Ovary (tissue), 9 donors: ENCODE data around the gene ZNF768. TPM values are rescaled to one million over a fixed set of nuclear protein-coding genes. Genes with fewer than 3 reads are reported as not detected.

ENCODE experiments used
- DNase-seq, 5 donors: peaks; one replicate each; pipeline ENCODE4 v3.0.0-alpha.2; 2019 to 2020
- H3K27ac ChIP-seq, 2 donors: fragments of 200-600 bp; one replicate each; pipeline versions ENCODE4 v1.5.1 to v1.8.0; 2019 to 2022
- H3K27me3 ChIP-seq: fragments of 200-600 bp; one replicate; pipeline ENCODE4 v1.8.0; 2022
- H3K36me3 ChIP-seq: fragments of 200-600 bp; sonication (generic); one replicate; pipeline ENCODE4 v1.5.1; 2019
- H3K4me1 ChIP-seq: one replicate; pipeline ENCODE4 v1.8.1; 2013; ENCODE audit warnings: mild to moderate bottlenecking, moderate library complexity; ENCODE audit not compliant: insufficient read depth
- H3K4me3 ChIP-seq: fragments of 200-600 bp; sonication (generic); one replicate; pipeline ENCODE4 v1.5.1; 2017
- H3K9me3 ChIP-seq, 2 donors: fragments of 200-600 bp in 1 of 2; sonication (generic) in 1 of 2; one replicate each; pipeline versions ENCODE4 v1.5.1 to v1.8.1; 2013 to 2019; ENCODE audit warnings: mild to moderate bottlenecking in 1 of 2, moderate library complexity in 1 of 2
- CTCF ChIP-seq, 3 donors: fragments of 450-650 bp in 2 of 3; fragments of 200-600 bp in 1 of 3; IDR thresholded peaks; one replicate each; pipeline versions ENCODE4 v1.5.1 to v1.8.0; 2016 to 2022; ENCODE audit warnings: antibody characterized with exemption in 3 of 3, mild to moderate bottlenecking in 1 of 3
- EP300 ChIP-seq: sonication (generic); formaldehyde crosslinking; IDR thresholded peaks from one replicate; pipeline ENCODE4 v1.6.1; 2017; ENCODE audit warnings: antibody characterized with exemption
- POLR2A ChIP-seq: fragments of 450-650 bp; IDR thresholded peaks from one replicate; pipeline ENCODE4 v1.6.1; 2017; ENCODE audit warnings: antibody characterized with exemption, mild to moderate bottlenecking, moderate library complexity
- WGBS, 3 donors: extraction: QIAGEN DNeasy Blood & Tissue Kit in 1 of 3; methylation state at CpG; one replicate each; pipeline versions ENCODE4 v1.1.5 to v1.1.7; 2013 to 2017; 5-methylcytosine and 5-hydroxymethylcytosine counted together
- intact Hi-C, 4 donors: fragments of 100-400 bp; cut with DNase I; formaldehyde crosslinking; loops; one replicate each; pipeline versions ENCODE4 v1.11.0 to v1.15.1; 2022 to 2023
- polyA plus RNA-seq, 2 donors: library from polyadenylated mRNA; stranded (reverse); fragments of 200-250 nt in 1 of 2; fragments of 350-450 nt in 1 of 2; fragmentation: Illumina TruSeq in 1 of 2; extraction: RNeasy Lipid Tissue Mini Kit (QIAGEN cat#74804) in 1 of 2; gene quantifications; one replicate each; pipeline ENCODE4 v1.2.3, GENCODE V29; 2013 to 2014
- total RNA-seq, 7 donors: library from RNA; depleted of rRNA in 2 of 7; stranded (reverse); fragments of >200 nt in 2 of 7; fragmentation: NEBNext Ultra II Directional in 3 of 7; extraction: Animal tissue kit (Norgen Biotek cat#: 25700) in 3 of 7; gene quantifications; one replicate each; pipeline versions ENCODE4 v1.1.0 to v1.2.4, GENCODE V29; 2016 to 2023
- donor health status: DM: no; HTN: no; CAD: no; lungs with moderate emphysema.
- donor health status: DM: no; HTN: no; CAD: no.
- donor health status: Bipolar disorder and iron deficiency.
- donor health status: DM: yes; HTN: yes; CAD: no.
- donor health status: DM: no; HTN: no; CAD: no.
- donor health status: DM: yes; HTN: yes; CAD: no.

Gene ZNF768
- total and polyA plus RNA-seq, 9 donors: 12.4 to 43.2 (median 38.6) TPM

DNA sequence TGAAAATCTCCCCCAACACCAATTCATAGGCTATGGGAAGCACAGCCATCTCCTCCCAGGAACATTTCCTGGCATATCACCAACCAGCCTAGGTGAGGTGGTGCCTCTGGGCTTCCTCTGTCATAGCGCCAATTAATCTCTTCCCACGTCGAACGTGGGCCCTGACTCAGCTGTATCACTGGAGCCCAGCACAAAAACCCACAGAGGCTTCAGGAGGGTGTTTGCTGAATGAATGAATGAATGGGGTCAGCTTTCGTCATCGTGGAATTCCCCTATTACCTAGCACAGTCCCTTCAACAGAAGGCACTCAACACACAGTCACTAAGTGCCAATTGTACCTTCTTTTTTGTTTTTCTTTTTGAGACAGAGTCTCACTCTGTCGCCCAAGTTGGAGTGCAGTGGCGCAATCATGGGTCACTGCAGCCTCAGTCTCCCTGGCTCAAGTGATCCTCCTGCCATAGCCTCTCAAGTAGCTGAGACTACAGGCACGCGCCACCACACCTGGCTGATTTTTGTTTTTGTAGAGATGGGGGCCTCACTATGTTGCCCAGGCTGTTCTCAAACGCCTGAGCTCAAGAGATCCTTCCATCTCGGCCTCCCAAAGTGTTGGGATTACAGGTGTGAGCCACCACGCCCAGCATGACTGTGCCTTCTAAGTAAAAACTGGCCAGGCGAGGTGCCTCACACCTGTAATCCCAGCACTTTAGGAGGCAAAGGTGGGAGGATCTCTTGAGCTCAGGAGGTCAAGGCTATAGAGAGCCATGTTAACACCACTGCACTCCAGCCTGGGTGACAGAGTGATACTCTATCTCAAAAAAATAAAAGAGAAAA, 41.0 kb upstream of the ZNF768 start:
- peaks cover 8% of the 10 kb centered on the region for H3K4me1 ChIP-seq
- no peaks in the 10 kb centered on the region for H3K36me3 ChIP-seq
- WGBS, 3 donors: 82 to 89% (median 85%) methylated on average over 14 of the region's 14 CpGs
- no peak overlapping the region for H3K4me3 ChIP-seq
- no peaks in the 10 kb centered on the region for H3K27me3 ChIP-seq
- DNase-seq: no peak
- intact Hi-C loops: no loop called here
- H3K9me3 ChIP-seq: no peaks in the 10 kb centered on the region
- no peak for TF ChIP-seq EP300
- TF ChIP-seq CTCF (IDR thresholded peaks at IDR 0.05): no peak
- H3K27ac ChIP-seq: no peak overlapping the region

DNA sequence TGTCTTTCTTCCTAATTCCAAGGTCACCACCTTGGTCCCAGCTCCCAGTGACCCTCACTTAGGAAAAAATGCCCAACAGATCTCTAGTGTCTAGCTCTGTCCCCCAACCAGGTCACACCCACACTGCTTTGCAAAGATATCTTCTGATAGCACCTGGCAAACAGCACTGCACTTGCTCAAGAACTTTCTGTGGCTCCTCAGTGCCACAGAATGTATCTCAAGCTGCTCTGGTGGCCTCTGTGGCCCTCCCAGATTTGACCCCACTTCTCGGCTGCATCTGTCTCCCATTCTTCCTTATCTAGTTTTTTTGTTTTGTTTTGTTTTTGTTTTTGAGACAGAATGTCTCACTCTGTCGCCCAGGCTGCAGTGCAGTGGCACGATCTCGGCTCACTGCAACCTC, 40.2 kb upstream of the ZNF768 start:
- Histone ChIP-seq H3K9me3 (no peaks in the 10 kb centered on the region), H3K4me1 (peaks cover 5% of the 10 kb centered on the region), H3K27ac (no peak overlapping the region), H3K27me3 (no peaks in the 10 kb centered on the region), H3K4me3 (no peak overlapping the region), H3K36me3 (no peaks in the 10 kb centered on the region)
- 65 to 71% (median 68%) methylated on average over 4 of the region's 4 CpGs for WGBS, 3 donors
- intact Hi-C loops: no loop called here
- TF ChIP-seq POLR2A (no peak), EP300 (no peak), CTCF (IDR thresholded peaks at IDR 0.05) (no peak)
- DNase-seq: no peak

- intact Hi-C loops: no loop called here
- no peaks in the 10 kb centered on the region for H3K9me3 ChIP-seq
- peaks cover 5% of the 10 kb centered on the region for H3K4me1 ChIP-seq
- DNase-seq: no peak
- 40 to 42% (median 40%) methylated on average over 8 of the region's 8 CpGs for WGBS, 3 donors
- no peak overlapping the region for H3K4me3 ChIP-seq
- H3K27me3 ChIP-seq: no peaks in the 10 kb centered on the region
- H3K27ac ChIP-seq: no peak overlapping the region
- TF ChIP-seq POLR2A: no peak
- TF ChIP-seq CTCF (IDR thresholded peaks at IDR 0.05): no peak
- TF ChIP-seq EP300: no peak
- no peaks in the 10 kb centered on the region for H3K36me3 ChIP-seq
These were observed 39.6 kb upstream of the ZNF768 start for GRCh38 chr16:30565984-30566383.

DNA sequence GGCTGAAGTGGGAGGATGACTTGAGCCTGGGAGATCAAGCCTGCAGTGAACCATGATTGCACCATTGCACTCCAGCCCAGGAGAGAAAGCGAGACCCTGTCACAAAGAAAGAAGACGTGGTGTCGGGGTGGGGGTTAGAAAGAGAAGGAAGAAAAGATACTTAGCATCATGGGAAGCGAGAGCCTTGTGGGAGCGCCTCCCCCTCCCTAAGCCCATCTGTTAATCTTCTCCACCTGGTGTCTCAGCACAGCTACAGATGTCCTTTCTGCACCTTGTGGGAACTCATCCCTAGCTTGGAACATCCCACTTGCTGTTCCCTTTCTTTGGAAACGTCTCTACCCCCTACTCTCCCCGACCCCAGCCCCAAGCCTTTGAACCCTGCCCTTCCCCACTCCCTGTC, 39.2 kb upstream of the ZNF768 start:
- peaks cover 5% of the 10 kb centered on the region for H3K4me1 ChIP-seq
- H3K4me3 ChIP-seq: no peak overlapping the region
- no peaks in the 10 kb centered on the region for H3K9me3 ChIP-seq
- no peak for DNase-seq
- 38 to 49% (median 44%) methylated on average over 7 of the region's 7 CpGs for WGBS, 3 donors
- no peaks in the 10 kb centered on the region for H3K27me3 ChIP-seq
- intact Hi-C loops: no loop called here
- H3K27ac ChIP-seq: no peak overlapping the region
- no peak for TF ChIP-seq CTCF (IDR thresholded peaks at IDR 0.05)
- H3K36me3 ChIP-seq: no peaks in the 10 kb centered on the region
